DOHH2 (cell line): ENCODE data around the gene PTPN9.

Experiments used
- EZH2phosphoT487 ChIP-seq: fragments of 200-600 bp; sonication (generic); IDR thresholded peaks from 2 replicates; pipeline ENCODE4 v1.6.1; 2017; ENCODE audit warnings: borderline replicate concordance, mild to moderate bottlenecking, antibody characterized with exemption, low read length, moderate library complexity, mixed read lengths
- TF ChIP-seq, protein P1 (sequence below): fragments of 200-600 bp; sonication (generic); IDR thresholded peaks from one replicate; pipeline ENCODE4 v1.5.1; 2014; ENCODE audit warnings: antibody characterized with exemption, mild to moderate bottlenecking, low read depth, low read length; ENCODE audit not compliant: poor library complexity, severe bottlenecking

DNA sequence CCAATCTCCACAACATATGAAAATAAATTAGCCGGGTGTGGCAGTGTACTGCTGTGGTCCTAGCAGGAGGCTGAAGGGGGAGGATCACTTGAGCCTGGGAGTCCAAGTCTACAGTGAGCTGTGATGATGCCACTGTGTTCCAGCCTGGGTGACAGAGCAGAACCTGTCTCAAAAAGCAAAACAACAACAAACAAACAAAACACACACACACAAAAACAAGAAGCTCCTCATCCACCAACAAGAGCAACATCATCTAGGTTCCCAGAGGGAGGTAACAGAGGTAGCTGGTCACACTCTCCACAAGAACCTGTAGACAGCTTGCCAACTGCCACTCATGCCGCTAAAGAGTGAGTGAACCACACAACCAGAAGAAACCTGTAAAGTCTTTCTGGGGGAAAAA lies 34.8 kb downstream of the PTPN9 start:
- TF ChIP-seq, protein P1, sequence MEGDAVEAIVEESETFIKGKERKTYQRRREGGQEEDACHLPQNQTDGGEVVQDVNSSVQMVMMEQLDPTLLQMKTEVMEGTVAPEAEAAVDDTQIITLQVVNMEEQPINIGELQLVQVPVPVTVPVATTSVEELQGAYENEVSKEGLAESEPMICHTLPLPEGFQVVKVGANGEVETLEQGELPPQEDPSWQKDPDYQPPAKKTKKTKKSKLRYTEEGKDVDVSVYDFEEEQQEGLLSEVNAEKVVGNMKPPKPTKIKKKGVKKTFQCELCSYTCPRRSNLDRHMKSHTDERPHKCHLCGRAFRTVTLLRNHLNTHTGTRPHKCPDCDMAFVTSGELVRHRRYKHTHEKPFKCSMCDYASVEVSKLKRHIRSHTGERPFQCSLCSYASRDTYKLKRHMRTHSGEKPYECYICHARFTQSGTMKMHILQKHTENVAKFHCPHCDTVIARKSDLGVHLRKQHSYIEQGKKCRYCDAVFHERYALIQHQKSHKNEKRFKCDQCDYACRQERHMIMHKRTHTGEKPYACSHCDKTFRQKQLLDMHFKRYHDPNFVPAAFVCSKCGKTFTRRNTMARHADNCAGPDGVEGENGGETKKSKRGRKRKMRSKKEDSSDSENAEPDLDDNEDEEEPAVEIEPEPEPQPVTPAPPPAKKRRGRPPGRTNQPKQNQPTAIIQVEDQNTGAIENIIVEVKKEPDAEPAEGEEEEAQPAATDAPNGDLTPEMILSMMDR = no peak
- TF ChIP-seq EZH2phosphoT487 = no peak
